GM13977 (cell line): ENCODE results near the gene DYRK1A.
"Not testable (repeated sequence)": the region's sequence is repeated elsewhere in the genome, so short reads cannot be mapped to it uniquely, and the experiment has no call there.

Experiments
- DNase-seq: peaks from one replicate; pipeline ENCODE4 v3.0.0; 2012; ENCODE audit warnings: low spot score
- CTCF ChIP-seq: IDR thresholded peaks from 2 replicates; pipeline ENCODE4 v1.5.1; 2012; ENCODE audit warnings: mild to moderate bottlenecking, control low read depth; ENCODE audit not compliant: insufficient read depth; ENCODE audit errors: extremely low read depth, missing control alignments
- in situ Hi-C: fragments of 300-500 bp; cut with MboI; formaldehyde crosslinking; loops from one replicate; pipeline ENCODE4 v1.12.0; 2022; ENCODE audit warnings: low sequenced_read_pairs, low pct_unique_long_range_greater_than_20kb, mixed read lengths, inconsistent platforms; ENCODE audit not compliant: unreplicated experiment

Gene DYRK1A

DNA sequence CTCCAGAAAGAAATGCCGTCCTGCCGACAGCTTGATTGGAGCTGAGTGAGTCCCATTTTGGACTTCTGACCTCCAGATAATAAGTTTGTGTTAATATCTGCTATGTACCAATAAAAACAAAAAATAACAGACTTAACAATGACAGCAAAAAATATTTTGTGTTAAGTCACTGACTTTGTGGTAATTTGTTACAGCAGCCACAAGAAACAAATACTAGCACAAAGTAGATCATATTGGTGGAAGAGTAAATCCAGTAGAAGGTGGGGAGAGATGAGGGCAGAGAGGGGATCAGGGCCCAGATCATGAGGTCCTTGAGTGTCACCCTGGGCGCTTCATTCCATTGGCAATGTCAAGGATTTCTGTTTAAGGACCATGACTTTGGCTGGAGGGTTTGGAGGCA is 168.6 kb downstream of the DYRK1A start:
- TF ChIP-seq CTCF, result no peak
- DNase-seq, result no peak
- in situ Hi-C loops, result no loop called here

- DNase-seq, result no peak
- TF ChIP-seq CTCF, result no peak
- in situ Hi-C loops, result no loop called here
Observed at GRCh38 chr21:37535672-37536071, 169.1 kb downstream of the DYRK1A start.

- no peak for DNase-seq
- in situ Hi-C loops, result no loop called here
- no peak for TF ChIP-seq CTCF
Observed at GRCh38 chr21:37536616-37537278, 170.2 kb downstream of the DYRK1A start.

DNA sequence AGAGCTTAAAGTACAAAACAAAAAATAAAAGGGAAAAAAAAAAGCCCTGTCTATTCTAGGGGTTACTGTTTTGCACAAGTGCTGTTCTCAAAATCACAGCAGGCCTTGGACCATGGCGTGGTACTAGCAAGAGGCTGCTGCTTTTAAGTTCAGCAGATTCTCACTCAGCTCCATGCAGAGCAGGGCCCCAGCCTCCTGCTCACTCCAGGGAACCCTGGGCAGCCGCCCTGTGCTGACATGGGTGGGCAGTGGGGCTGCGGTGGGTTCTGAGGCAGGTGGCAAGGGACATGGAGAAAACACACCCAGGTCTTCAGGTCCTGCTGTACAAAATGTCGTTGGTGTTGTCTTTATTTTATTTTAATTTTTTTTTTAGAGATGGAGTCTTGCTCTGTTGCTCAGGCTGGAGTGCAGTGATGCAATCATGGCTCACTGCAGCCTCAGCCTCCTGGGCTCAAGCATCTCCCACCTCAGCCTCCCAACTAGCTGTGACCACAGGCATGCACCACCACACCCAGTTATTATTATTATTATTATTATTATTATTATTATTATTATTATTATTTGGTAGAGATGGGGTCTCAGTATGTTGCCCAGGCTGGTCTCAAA is 170.9 kb downstream of the DYRK1A start:
- in situ Hi-C loops, result no loop called here
- TF ChIP-seq CTCF, result no peak
- DNase-seq, result no peak

- in situ Hi-C loops, result no loop called here
- no peak for DNase-seq
- TF ChIP-seq CTCF, result no peak
Observed at GRCh38 chr21:37538971-37539590, 172.5 kb downstream of the DYRK1A start.

DNA sequence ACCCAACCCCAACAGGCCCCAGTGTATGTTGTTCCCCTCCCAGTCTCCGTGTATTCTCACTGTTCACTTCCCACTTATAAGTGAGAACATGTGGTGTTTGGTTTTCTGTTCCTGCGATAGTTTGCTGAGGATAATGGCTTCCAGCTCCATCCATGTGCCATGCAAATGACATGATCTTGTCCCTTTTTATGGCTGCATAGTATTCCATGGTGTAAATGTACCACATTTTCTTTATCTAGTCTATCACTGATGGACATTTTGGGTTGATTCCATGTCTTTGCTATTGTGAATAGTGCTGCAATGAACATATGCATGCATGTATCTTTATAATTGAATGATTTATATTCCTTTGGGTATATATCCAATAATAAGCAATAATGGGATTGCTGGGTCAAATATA is 174.6 kb downstream of the DYRK1A start:
- in situ Hi-C loops, DNase-seq: not testable (repeated sequence)

- in situ Hi-C loops, result no loop called here
- TF ChIP-seq CTCF, result no peak
- no peak for DNase-seq
Observed at GRCh38 chr21:37542512-37542911, 175.9 kb downstream of the DYRK1A start.
